ENCODE data around the gene SLC30A5. TPM values are rescaled to one million over a fixed set of nuclear protein-coding genes. Genes with fewer than 3 reads are reported as not detected.

SLC30A5 gene
- total and polyA plus RNA-seq, 9 of the 15 experiments (the other 6 are each of a cell fraction or from before 2014, with no cell fraction given), result 22.9 to 86.8 (median 62.5) TPM

DNA sequence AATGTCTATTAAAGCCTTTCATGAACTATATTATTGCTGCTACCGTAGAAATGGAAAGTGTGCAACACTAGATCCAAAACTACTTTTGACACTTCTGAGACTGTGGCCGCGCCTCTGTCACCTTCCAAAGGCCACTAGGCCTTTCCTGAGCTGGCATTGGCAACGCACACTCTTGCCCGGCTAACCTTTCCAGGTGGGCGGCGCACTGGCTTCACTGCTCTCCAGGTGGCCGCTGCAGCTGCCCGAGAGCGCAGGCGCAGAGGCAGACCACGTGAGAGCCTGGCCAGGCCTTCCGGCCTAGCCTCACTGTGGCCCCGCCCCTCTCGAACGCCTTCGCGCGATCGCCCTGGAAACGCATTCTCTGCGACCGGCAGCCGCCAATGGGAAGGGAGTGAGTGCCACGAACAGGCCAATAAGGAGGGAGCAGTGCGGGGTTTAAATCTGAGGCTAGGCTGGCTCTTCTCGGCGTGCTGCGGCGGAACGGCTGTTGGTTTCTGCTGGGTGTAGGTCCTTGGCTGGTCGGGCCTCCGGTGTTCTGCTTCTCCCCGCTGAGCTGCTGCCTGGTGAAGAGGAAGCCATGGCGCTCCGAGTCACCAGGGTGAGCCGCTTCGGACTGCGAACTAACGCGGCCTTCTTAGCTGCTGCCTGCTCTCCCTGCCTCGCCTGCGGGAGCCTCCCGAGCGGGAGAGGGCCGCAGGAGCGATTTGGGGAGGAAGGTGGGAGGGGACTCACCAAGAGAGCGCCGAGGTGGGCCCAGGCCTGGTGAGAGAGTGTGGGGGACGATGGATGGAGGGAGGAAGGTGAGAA, 73.1 kb downstream of the SLC30A5 start, which contains the start of gene CCNB1 (continued):
- TF ChIP-seq, protein P1, sequence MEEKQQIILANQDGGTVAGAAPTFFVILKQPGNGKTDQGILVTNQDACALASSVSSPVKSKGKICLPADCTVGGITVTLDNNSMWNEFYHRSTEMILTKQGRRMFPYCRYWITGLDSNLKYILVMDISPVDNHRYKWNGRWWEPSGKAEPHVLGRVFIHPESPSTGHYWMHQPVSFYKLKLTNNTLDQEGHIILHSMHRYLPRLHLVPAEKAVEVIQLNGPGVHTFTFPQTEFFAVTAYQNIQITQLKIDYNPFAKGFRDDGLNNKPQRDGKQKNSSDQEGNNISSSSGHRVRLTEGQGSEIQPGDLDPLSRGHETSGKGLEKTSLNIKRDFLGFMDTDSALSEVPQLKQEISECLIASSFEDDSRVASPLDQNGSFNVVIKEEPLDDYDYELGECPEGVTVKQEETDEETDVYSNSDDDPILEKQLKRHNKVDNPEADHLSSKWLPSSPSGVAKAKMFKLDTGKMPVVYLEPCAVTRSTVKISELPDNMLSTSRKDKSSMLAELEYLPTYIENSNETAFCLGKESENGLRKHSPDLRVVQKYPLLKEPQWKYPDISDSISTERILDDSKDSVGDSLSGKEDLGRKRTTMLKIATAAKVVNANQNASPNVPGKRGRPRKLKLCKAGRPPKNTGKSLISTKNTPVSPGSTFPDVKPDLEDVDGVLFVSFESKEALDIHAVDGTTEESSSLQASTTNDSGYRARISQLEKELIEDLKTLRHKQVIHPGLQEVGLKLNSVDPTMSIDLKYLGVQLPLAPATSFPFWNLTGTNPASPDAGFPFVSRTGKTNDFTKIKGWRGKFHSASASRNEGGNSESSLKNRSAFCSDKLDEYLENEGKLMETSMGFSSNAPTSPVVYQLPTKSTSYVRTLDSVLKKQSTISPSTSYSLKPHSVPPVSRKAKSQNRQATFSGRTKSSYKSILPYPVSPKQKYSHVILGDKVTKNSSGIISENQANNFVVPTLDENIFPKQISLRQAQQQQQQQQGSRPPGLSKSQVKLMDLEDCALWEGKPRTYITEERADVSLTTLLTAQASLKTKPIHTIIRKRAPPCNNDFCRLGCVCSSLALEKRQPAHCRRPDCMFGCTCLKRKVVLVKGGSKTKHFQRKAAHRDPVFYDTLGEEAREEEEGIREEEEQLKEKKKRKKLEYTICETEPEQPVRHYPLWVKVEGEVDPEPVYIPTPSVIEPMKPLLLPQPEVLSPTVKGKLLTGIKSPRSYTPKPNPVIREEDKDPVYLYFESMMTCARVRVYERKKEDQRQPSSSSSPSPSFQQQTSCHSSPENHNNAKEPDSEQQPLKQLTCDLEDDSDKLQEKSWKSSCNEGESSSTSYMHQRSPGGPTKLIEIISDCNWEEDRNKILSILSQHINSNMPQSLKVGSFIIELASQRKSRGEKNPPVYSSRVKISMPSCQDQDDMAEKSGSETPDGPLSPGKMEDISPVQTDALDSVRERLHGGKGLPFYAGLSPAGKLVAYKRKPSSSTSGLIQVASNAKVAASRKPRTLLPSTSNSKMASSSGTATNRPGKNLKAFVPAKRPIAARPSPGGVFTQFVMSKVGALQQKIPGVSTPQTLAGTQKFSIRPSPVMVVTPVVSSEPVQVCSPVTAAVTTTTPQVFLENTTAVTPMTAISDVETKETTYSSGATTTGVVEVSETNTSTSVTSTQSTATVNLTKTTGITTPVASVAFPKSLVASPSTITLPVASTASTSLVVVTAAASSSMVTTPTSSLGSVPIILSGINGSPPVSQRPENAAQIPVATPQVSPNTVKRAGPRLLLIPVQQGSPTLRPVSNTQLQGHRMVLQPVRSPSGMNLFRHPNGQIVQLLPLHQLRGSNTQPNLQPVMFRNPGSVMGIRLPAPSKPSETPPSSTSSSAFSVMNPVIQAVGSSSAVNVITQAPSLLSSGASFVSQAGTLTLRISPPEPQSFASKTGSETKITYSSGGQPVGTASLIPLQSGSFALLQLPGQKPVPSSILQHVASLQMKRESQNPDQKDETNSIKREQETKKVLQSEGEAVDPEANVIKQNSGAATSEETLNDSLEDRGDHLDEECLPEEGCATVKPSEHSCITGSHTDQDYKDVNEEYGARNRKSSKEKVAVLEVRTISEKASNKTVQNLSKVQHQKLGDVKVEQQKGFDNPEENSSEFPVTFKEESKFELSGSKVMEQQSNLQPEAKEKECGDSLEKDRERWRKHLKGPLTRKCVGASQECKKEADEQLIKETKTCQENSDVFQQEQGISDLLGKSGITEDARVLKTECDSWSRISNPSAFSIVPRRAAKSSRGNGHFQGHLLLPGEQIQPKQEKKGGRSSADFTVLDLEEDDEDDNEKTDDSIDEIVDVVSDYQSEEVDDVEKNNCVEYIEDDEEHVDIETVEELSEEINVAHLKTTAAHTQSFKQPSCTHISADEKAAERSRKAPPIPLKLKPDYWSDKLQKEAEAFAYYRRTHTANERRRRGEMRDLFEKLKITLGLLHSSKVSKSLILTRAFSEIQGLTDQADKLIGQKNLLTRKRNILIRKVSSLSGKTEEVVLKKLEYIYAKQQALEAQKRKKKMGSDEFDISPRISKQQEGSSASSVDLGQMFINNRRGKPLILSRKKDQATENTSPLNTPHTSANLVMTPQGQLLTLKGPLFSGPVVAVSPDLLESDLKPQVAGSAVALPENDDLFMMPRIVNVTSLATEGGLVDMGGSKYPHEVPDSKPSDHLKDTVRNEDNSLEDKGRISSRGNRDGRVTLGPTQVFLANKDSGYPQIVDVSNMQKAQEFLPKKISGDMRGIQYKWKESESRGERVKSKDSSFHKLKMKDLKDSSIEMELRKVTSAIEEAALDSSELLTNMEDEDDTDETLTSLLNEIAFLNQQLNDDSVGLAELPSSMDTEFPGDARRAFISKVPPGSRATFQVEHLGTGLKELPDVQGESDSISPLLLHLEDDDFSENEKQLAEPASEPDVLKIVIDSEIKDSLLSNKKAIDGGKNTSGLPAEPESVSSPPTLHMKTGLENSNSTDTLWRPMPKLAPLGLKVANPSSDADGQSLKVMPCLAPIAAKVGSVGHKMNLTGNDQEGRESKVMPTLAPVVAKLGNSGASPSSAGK (IDR thresholded peaks at IDR 0.05), result peak; percentile 92
- TF ChIP-seq NR2F6 (CRISPR knock-in tag; IDR thresholded peaks at IDR 0.05) (peak; percentile 50; the same call in 1 of the 2 replicates), CSDE1 (IDR thresholded peaks at IDR 0.05) (no peak), RBM22 (IDR thresholded peaks at IDR 0.05; ENCODE audit: low read depth, low read length, poor library complexity, severe bottlenecking) (peak; percentile 70), NR2C1 (IDR thresholded peaks at IDR 0.05) (no peak), NR2C1 (tag; IDR thresholded peaks at IDR 0.05) (no peak), ZNF586 (CRISPR knock-in tag; conservative IDR thresholded peaks at IDR 0.05) (no peak), RUNX1 (IDR thresholded peaks at IDR 0.05; ENCODE audit: low read depth) (no peak), KAT7 (CRISPR knock-in tag; IDR thresholded peaks at IDR 0.05; ENCODE audit: borderline replicate concordance) (peak; percentile 93; the same call in 1 of the 2 replicates), SMAD4 (CRISPR knock-in tag; conservative IDR thresholded peaks at IDR 0.05) (peak; percentile 30; the same call in 1 of the 2 replicates), SMARCA4 (IDR thresholded peaks at IDR 0.05) (no peak)
- TF ChIP-seq, protein P2, sequence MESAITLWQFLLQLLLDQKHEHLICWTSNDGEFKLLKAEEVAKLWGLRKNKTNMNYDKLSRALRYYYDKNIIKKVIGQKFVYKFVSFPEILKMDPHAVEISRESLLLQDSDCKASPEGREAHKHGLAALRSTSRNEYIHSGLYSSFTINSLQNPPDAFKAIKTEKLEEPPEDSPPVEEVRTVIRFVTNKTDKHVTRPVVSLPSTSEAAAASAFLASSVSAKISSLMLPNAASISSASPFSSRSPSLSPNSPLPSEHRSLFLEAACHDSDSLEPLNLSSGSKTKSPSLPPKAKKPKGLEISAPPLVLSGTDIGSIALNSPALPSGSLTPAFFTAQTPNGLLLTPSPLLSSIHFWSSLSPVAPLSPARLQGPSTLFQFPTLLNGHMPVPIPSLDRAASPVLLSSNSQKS (CRISPR knock-in tag; IDR thresholded peaks at IDR 0.05), result no peak
- TF ChIP-seq, protein P3, sequence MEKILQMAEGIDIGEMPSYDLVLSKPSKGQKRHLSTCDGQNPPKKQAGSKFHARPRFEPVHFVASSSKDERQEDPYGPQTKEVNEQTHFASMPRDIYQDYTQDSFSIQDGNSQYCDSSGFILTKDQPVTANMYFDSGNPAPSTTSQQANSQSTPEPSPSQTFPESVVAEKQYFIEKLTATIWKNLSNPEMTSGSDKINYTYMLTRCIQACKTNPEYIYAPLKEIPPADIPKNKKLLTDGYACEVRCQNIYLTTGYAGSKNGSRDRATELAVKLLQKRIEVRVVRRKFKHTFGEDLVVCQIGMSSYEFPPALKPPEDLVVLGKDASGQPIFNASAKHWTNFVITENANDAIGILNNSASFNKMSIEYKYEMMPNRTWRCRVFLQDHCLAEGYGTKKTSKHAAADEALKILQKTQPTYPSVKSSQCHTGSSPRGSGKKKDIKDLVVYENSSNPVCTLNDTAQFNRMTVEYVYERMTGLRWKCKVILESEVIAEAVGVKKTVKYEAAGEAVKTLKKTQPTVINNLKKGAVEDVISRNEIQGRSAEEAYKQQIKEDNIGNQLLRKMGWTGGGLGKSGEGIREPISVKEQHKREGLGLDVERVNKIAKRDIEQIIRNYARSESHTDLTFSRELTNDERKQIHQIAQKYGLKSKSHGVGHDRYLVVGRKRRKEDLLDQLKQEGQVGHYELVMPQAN (IDR thresholded peaks at IDR 0.05; ENCODE audit: borderline replicate concordance), result peak; percentile 98
